HG02970 (cell line): ENCODE results near the gene AKT3.
"Not testable (repeated sequence)": the region's sequence is repeated elsewhere in the genome, so short reads cannot be mapped to it uniquely, and the experiment has no call there.

Source experiments
- ATAC-seq: cut with Tn5 transposase; IDR thresholded peaks from one replicate; pipeline ENCODE4 v1.9.1; 2021; ENCODE audit warnings: mild to moderate bottlenecking, moderate library complexity, moderate number of reproducible peaks; ENCODE audit not compliant: unreplicated experiment, low FRiP score

The AKT3 gene

DNA sequence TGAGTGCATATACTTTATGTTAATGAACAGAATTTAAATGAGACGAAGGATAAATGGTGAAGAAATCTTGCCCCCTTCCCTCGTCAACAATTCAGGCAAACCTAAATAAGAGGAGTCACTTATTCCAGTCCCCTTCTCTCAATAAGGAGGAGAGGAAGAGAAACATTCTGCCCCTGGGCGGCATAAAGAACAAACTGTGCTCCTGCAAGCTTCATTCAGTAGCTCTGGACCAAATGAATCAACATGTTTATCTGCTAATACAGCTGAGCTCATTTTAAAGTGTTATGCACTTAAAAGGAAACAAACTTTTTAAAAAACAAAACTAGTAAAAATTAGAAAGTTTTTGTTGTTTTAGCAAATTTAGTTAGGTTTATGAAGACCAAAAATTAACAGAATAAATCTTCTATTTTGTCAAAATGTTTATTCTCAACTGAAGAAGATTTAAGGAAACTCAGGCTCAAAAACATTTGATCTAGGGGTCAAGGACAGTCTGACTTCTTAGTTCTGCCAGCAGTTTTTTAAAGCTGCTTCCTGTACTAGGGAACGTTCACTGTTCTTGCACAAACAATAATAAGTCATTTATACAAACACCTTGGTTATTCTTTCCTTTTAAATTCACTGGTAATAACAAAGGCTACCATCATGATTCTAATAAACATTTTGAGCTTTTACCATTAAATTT lies 58.3 kb downstream of the AKT3 start:
- ATAC-seq = no peak

DNA sequence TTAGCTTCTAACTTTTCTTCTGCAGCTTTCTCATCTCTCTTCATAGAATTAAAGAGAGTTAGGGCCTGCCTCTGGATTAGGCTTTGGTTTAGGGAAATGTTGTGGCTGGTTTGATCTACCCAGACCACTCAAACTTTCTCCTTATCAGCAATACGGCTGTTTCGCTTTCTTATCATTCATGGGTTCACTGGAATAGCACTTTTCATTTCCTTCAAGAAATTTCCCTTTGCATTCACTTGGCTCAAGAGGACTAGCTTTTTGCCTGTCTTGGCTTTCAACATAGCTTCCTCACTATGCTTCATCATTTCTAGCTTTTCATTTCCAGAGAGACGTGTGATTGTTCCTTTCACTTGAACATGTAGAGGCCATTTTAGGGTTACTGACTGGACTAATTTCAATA lies 59.6 kb downstream of the AKT3 start:
- ATAC-seq = no peak

DNA sequence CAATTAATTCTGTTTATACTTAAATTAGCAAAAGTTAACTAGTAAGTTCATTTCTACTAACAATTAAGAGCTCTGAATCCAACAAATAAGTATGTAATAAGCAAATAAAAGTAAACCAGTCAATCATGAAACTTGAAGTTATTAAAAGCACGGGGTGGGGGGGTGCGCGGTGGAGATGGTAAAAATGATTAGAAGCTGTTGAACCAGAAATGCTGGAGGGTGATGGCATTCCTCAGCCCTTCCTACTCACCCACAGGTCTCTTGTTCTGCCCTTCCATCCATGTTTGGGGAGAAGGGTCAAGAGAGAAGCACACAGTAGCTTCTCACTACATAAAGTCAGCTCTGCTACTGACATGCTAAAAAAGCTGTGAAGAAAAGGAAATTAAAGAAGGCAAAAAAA lies 63.5 kb downstream of the AKT3 start:
- ATAC-seq = no peak

DNA sequence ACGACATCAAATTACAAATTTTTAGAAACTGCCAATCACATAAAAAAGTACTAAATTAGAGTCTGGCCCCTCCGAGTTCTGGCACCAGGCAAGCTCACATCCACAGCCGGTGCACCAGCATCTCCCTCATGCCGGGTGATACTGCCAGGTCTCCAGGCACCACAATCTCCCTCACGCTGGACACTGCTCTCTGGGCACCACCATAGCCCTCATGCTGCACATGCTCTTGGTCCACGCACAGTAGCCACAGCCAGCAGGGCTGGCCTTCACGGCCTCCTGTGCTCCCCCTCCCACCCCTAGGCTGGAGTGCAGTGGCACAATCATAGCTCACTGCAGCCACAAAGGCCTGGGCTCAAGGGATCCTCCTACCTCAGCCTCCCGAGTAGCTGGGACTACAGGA lies 65.5 kb downstream of the AKT3 start:
- ATAC-seq = no peak

DNA sequence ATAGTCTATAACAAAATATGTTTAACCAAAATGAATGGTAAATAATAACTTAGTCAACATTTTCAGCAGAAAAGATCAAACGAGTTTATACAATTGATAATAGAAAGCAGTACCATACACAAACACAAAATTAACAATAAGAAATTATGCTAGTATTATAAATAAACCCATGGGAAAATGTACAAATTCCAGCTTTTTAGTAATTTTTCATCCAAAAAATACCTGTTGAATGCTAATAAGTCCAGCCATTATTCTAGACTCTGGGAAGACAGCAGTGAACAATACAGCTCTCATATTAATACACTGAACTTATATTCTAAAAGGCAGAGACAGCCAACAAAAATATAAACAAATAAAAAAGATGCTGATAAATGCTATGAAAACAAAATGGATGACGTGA lies 66.3 kb downstream of the AKT3 start:
- ATAC-seq = no peak

DNA sequence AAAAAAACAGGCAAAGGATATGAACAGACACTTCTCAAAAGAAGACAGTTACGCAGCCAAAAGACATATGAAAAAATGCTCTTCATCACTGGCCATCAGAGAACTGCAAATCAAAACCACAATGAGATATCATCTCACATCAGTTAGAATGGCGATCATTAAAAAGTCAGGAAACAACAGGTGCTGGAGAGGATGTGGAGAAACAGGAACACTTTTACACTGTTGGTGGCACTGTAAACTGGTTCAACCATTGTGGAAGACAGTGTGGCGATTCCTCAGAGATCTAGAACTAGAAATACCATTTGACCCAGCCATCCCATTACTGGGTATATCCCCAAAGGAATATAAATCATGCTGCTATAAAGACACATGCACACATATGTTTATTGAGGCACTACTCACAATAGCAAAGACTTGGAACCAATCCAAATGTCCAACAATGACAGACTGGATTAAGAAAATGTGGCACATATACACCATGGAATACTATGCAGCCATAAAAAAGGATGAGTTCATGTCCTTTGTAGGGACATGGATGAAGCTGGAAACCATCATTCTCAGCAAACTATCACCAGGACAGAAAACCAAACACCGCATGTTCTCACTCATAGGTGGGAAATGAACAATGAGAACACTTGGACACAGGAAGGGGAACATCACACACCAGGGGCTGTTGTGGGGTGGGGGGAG lies 77.5 kb downstream of the AKT3 start:
- not testable (repeated sequence) for ATAC-seq

DNA sequence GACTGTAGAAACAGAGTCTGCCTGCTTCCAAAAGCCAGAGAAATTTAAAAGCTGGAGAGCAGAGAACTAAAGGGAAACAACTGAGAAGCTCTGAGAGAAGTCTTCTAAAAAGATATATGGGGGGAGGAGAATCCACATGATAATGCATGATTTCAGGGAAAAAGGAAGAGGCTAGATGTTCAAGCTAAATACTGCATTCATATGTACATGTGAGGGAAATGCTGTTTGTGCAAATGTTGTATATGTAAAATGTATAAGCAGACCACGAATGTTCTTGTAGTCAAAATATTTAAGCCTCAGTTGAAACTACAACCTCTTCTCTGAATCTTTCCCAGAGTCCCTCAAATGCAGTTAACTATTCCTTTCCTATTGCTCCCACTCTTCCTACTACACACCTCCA lies 79.2 kb downstream of the AKT3 start:
- no peak for ATAC-seq

DNA sequence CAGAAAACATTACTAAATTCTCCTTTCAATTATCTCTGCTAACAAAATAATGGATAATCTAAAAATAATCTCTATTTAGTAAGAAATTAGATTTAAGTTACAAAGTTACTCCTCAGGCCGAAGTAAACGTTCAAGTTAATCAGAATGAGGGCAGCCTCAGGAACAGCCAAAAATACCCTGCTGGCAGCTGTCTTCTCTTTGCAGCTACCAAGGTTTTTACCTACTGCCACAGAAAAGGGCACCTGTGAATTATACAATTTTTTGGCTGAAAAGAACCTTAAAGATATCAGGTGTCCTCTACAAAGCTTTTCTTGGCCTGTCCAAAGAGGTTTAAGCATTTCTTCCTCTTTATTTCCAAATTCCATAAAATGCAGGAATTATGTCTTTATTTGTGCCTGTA lies 84.4 kb downstream of the AKT3 start:
- ATAC-seq = no peak

DNA sequence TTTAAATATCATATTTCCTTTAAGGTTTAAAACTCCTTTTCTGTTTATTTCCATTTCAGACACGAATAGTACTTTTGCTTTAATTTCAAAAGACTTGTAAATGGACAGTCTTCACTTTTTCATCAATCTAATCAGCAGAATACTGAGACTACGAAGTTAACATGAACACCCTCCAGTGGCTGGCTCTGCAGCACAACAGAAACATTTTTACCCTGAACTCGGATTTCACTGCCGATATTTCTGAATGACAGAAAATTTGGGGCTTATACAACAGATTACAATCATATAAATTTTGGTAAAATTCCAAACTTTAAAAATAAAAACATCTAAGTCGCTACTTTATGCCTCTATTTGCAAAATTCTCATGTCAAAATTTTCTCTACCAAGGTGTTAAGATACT lies 86.2 kb downstream of the AKT3 start:
- ATAC-seq = no peak

DNA sequence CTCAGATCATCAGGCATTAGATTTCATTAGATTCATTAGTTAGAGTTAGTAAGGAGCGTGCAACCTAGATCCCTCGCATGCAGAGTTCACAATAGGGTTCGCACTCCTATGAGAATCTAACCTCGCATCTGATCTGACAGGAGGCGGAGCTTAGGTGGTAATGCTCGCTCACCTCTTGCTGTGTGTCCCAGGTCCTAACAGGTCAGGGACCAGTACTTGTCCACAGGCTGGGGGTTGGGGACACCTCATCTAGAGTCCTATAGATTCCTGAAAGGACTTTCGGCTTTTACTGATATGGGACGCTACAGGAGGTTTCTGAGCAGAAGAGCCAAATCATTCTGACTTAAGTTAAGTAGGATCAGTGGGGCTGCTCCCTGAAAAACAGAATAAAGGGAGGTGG lies 91.4 kb downstream of the AKT3 start:
- ATAC-seq = no peak

DNA sequence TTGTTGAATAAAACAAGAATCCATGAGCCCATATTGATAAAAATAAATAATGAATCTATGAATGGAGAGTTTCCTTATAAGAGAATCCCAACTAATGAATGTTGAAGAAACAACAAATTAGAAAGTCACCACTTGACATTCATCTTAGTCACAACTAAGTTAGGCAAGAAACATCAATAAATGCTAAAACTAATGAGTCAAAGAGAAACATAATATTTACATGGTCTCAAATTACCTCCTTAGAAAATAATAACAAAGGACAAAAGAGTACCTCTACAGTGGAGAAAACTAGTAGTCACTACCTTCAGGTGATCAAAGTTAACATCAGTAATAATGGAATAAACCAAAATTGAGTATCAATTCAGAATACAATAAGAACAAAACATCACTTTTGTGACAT lies 93.5 kb downstream of the AKT3 start:
- ATAC-seq = no peak

DNA sequence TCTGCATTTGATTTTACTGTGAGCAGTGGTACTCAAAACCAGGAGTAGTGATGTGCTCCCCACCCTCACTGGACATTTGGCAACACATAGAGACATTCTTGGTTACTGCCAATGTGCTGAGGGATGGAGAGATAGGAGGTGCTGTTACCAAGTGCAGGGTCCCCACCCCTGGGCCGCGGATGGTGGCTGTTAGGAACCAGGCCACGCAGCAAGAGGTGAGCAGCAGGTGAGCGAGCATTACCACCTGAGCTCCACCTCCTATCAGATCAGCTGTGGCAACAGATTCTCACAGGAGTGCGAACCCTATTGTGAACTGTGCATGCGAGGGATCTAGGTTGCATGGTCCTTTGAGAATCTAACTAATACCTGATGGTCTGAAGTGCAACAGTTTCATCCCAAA lies 95.7 kb downstream of the AKT3 start:
- ATAC-seq = no peak

DNA sequence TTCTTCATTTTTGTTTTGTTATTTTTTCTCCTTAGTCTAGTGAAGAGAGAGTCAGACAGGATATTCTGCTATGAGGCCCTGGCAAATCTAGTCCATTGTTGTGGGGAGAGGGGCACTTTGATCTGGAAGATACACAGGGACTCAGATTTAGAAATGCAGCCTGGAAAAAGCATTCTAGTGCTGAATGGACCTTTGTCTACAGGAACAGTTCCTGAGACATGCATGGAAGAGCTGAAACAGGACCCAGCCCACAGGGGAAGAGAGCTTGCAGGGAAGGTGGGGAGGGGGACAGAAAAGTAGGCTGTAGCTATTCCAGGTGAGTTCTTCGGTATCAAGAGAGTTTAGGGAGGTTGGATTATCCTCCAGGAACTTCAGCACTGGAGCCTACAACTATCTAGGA lies 98.5 kb downstream of the AKT3 start:
- ATAC-seq = no peak

DNA sequence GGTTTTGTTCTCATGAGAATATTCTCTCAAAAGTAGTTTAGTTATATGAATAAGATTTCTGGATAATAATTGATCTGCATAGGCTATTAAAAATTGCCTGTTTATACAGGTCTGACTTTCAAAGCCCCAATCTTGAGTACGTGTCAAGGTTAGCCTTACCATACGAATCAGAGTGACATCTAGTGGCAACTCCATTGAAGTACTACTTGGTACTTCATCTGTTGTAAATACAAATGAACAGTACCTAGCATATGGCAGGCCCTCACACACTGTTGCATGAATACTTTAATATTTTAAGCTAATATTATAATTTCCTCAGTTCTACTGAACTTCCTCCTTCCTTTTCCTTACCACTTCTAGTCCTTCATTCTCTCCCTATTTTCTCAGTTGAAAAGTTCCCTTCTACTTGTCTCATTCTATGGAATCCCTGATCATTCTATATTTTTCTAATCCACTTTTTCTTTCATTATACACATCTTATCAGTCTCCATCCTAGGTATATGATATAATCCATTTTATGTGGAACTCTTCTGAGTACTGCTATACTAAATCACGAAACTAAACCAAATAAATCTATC lies 101.2 kb downstream of the AKT3 start:
- no peak for ATAC-seq

DNA sequence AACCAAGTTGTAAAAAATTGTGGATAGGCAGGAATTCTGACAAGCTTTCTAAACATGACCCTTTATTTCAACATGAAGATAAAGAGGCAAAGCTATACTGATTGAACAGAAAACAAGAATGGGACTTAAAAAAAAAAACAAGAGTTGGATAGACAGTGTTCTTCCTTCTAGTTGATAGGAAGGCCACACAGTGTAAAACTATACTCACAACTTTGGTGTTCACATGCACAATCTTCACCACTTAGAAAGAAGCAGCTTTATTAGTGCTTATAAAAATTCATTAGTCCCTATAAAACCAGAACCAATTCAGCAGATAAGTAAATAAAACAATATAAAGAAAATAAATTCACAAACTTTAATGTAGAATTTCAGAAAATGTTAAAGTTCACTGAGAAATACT lies 101.8 kb downstream of the AKT3 start:
- ATAC-seq = no peak

DNA sequence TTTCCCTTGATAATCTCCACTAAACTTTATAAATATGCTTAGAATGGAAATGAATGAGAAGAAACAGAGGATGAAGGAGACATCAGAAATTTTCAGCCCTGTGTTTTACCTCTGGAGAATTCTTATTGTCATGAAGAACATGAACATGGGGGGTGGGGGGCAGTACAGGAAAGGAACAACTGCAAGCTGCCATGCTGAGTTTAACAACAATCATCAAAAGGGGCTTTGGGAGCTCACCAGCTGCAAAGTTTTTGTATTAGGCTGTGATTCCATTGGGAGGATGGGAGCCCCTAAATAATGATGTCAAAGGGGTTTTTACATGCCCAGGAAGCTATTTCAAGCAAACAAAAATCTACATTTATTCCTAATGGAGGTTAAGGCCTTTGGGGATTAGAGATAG lies 103.3 kb downstream of the AKT3 start:
- ATAC-seq = no peak

DNA sequence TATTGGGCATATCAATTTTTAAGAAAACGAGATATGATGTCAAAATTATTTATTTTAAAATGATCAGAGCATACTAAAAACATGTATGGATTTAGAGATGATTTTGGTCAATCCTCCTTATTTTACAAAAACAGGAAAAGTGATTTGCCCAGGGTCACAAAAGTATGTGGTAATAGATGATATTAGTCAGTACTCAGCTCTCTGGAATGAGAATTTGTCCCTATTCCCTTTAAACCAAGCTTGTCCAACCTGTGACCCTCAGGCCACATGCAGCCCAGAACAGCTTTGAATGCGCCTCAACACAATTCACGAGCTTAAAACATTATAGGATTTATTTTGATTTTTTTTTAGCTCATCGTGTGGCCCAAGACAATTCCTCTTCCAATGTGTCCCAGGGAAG lies 104.7 kb downstream of the AKT3 start:
- ATAC-seq = no peak

DNA sequence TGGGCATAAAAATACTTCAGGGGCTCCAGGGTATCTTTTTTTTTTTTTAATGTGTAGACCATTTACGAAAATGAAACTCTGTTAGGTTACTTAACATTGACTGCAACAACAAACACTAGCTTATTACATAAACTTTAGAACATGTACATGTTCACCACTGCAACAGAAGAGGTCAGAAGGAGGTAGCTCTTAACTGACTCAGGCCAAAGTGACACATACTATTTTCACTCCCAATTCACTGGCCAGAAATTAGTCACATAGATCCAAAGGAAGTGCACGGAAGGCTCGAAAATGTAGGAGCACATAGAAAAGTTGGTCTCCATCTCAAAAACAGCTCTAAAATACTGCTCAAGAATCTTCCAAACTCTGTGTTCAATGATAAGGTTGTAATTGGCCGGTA lies 107.2 kb downstream of the AKT3 start:
- no peak for ATAC-seq

DNA sequence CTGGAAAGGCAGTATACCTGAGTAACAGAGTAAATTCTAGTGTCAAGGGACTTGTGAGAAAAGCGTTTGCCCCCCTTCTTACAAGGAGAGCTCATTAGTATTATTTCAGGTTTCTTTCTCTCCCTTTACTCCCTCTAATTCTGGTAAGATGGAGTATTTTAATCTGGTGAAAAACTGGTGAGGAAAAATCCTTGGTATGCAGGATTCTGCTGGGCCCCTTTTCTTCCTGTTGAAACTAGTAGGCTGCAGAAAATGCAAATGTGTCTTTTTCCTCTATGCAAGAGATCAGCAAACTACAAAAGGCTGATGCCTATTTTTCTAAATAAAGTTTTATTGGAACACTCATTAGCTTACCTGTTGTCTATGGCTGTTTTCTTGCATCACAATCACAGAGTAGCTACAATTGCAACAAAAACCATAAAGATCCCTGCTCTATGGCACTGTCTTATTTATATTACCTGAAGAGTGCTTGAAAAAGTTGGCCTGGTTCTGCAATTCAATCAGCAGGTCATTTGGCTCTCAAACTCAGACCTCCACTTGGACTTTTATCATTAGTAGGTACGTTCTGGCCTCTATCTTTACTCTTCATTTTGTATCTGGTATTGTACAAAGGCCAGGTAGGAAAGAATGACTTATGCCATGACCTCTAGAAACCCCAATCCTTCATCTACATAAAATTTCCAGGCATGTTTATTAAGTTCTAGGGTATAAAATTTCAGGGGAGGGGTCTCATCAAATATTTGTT lies 109.6 kb downstream of the AKT3 start:
- no peak for ATAC-seq

DNA sequence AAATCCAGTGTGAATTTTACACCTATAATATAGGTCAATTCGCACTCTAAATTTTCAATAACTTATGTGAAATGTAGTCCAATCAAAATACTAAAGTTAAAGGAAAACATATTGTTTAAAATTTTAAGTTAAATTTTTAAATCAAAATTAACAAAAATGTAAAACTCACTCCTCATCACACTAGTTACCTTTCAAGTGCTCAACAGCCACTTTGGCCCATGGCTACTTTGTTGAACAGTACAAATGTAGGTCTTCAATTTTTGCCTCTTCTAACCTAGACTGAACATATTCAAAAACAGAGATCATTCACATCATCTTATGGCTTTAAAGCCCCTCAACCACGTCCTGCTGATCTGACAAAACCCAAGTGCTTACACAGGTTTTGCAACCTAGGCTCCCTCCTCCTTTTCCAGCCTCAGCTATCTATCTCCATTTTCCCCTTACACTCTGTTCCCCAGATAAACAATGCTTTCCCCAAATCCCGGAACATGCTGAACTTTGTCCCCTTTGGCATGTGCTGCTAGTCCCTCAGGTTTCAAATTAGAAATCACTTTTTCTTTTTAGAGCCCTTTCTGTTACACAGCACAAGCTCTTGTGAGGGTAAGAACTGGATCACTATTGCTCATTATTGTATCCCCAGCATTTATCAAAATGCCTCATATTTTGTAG lies 110.6 kb downstream of the AKT3 start:
- ATAC-seq = no peak

DNA sequence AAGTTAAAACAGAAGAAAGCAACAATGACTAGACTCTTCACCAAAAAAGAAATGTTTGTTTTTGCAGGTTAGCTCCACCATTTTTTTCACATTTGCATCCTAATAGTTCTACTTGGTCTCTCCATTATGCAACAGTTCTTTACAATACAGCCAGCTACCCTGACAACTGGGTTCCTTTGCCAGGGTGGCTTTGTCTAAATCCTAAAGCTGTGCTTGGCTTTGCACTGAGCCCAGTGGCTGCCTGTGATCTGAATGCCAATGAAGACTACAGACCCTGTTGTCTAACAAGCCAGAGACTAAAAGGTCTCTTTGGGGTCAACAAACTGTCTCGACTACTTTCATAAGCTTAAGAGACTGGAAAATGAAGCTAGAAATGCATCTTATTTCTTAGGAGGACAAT lies 112.0 kb downstream of the AKT3 start:
- no peak for ATAC-seq
